Effector memory CD8-positive, alpha-beta T cell (primary cell): Measurements from ENCODE around the gene GPR42.
"Not testable (repeated sequence)": the region's sequence is repeated elsewhere in the genome, so short reads cannot be mapped to it uniquely, and the experiment has no call there.

Experiments
- ATAC-seq: fragments of 150-1000 bp; cut with Tn5 transposase; replicated peaks from 2 replicates; pipeline ENCODE4 v1.10.0; 2021; ENCODE audit warnings: mild to moderate bottlenecking, moderate library complexity
- DNase-seq, 3 experiments: peaks; one replicate each; pipeline ENCODE4 v3.0.0; 2021
- H3K27ac Mint-ChIP-seq, 2 donors: one replicate each; pipeline ENCODE4 v1.8.0; 2022; ENCODE audit warnings: mild to moderate bottlenecking in 2 of 2, mixed read lengths in 2 of 2, moderate library complexity in 2 of 2
- H3K27me3 Mint-ChIP-seq, 2 donors: one replicate each; pipeline ENCODE4 v1.8.0; 2022; ENCODE audit warnings: mixed read lengths in 2 of 2
- H3K36me3 Mint-ChIP-seq: one replicate; pipeline ENCODE4 v1.8.0; 2022; ENCODE audit warnings: mild to moderate bottlenecking, moderate library complexity, mixed read lengths; ENCODE audit not compliant: insufficient read depth
- H3K4me1 Mint-ChIP-seq, 2 donors: one replicate each; pipeline ENCODE4 v1.8.0; 2022; ENCODE audit warnings: low read depth in 2 of 2, mixed read lengths in 2 of 2
- H3K4me3 Mint-ChIP-seq, 2 donors: one replicate each; pipeline ENCODE4 v1.8.0; 2022; ENCODE audit warnings: mild to moderate bottlenecking in 2 of 2, mixed read lengths in 2 of 2, moderate library complexity in 2 of 2
- H3K9me3 Mint-ChIP-seq, 2 donors: one replicate each; pipeline ENCODE4 v1.8.0; 2022; ENCODE audit warnings: mixed read lengths in 2 of 2

GPR42 gene

GRCh38 chr19:35362261-35363000, 8.4 kb upstream of the GPR42 start:
- Mint-ChIP-seq H3K9me3 (no peaks in the 10 kb centered on the region), H3K27me3 (peaks cover 56 to 69% of the 10 kb centered on the region in 2 donors), H3K4me1 (peaks cover 0 to 7% of the 10 kb centered on the region in 2 donors), H3K4me3 (no peak overlapping the region), H3K36me3 (no peaks in the 10 kb centered on the region), H3K27ac (no peak overlapping the region)
- ATAC-seq: no peak
- no peak for DNase-seq

GRCh38 chr19:35363001-35363590, 7.8 kb upstream of the GPR42 start:
- no peaks in the 10 kb centered on the region for H3K9me3 Mint-ChIP-seq
- H3K36me3 Mint-ChIP-seq: no peaks in the 10 kb centered on the region
- H3K4me1 Mint-ChIP-seq: peaks cover 0 to 4% of the 10 kb centered on the region in 2 donors
- no peak overlapping the region for H3K27ac Mint-ChIP-seq
- DNase-seq (no peak), ATAC-seq (no peak)
- H3K4me3 Mint-ChIP-seq: no peak overlapping the region
- H3K27me3 Mint-ChIP-seq: peaks cover 55 to 69% of the 10 kb centered on the region in 2 donors

GRCh38 chr19:35363711-35364425, 7.0 kb upstream of the GPR42 start:
- peaks cover 52 to 66% of the 10 kb centered on the region in 2 donors for H3K27me3 Mint-ChIP-seq
- no peak for ATAC-seq
- no peaks in the 10 kb centered on the region for H3K4me1 Mint-ChIP-seq
- DNase-seq: no peak
- no peaks in the 10 kb centered on the region for H3K9me3 Mint-ChIP-seq
- H3K4me3 Mint-ChIP-seq: no peak overlapping the region
- H3K36me3 Mint-ChIP-seq: no peaks in the 10 kb centered on the region
- peak overlapping the region in 1 of 2 donors; percentile 87 for H3K27ac Mint-ChIP-seq

GRCh38 chr19:35365303-35365702, 5.6 kb upstream of the GPR42 start:
- Mint-ChIP-seq H3K27me3 (peaks cover 52 to 76% of the 10 kb centered on the region in 2 donors), H3K27ac (no peak overlapping the region), H3K36me3 (no peaks in the 10 kb centered on the region), H3K4me3 (no peak overlapping the region), H3K9me3 (no peaks in the 10 kb centered on the region), H3K4me1 (no peaks in the 10 kb centered on the region)
- DNase-seq (no peak), ATAC-seq (no peak)

GRCh38 chr19:35368378-35368777, 2.5 kb upstream of the GPR42 start:
- no peak overlapping the region for H3K27ac Mint-ChIP-seq

GRCh38 chr19:35369522-35369921, 1.3 kb upstream of the GPR42 start:
- H3K9me3 Mint-ChIP-seq: no peaks in the 10 kb centered on the region
- ATAC-seq (no peak), DNase-seq (no peak)
- H3K27ac Mint-ChIP-seq: no peak overlapping the region
- H3K4me3 Mint-ChIP-seq: no peak overlapping the region
- H3K27me3 Mint-ChIP-seq: peaks cover 19 to 44% of the 10 kb centered on the region in 2 donors
- H3K4me1 Mint-ChIP-seq: peaks cover 0 to 2% of the 10 kb centered on the region in 2 donors
- H3K36me3 Mint-ChIP-seq: no peaks in the 10 kb centered on the region

More at GRCh38 chr19:35368378-35368777, 2.5 kb upstream of the GPR42 start:
- H3K4me1 Mint-ChIP-seq: peaks cover 0 to 2% of the 10 kb centered on the region in 2 donors
- ATAC-seq (no peak), DNase-seq (no peak)
- H3K27me3 Mint-ChIP-seq: peaks cover 28 to 55% of the 10 kb centered on the region in 2 donors
- no peaks in the 10 kb centered on the region for H3K36me3 Mint-ChIP-seq
- no peaks in the 10 kb centered on the region for H3K9me3 Mint-ChIP-seq
- H3K4me3 Mint-ChIP-seq: no peak overlapping the region

GRCh38 chr19:35373492-35373891, 2.6 kb downstream of the GPR42 start:
- H3K27me3 Mint-ChIP-seq: peaks cover 0 to 17% of the 10 kb centered on the region in 2 donors
- ATAC-seq (no peak), DNase-seq (no peak)
- H3K9me3 Mint-ChIP-seq: no peaks in the 10 kb centered on the region
- H3K36me3 Mint-ChIP-seq: no peaks in the 10 kb centered on the region
- H3K27ac Mint-ChIP-seq: peak overlapping the region in 1 of 2 donors; percentile 19
- H3K4me1 Mint-ChIP-seq: peaks cover 0 to 7% of the 10 kb centered on the region in 2 donors
- H3K4me3 Mint-ChIP-seq: no peak overlapping the region

GRCh38 chr19:35374031-35374430, 3.2 kb downstream of the GPR42 start:
- Mint-ChIP-seq H3K27ac (peak overlapping the region in 1 of 2 donors; percentile 19), H3K27me3 (peaks cover 0 to 14% of the 10 kb centered on the region in 2 donors)
- H3K4me3 Mint-ChIP-seq, DNase-seq, ATAC-seq, H3K9me3 Mint-ChIP-seq, H3K36me3 Mint-ChIP-seq, H3K4me1 Mint-ChIP-seq: not testable (repeated sequence)

GRCh38 chr19:35375505-35376307, 4.8 kb downstream of the GPR42 start:
- H3K4me1 Mint-ChIP-seq: peaks cover 0 to 5% of the 10 kb centered on the region in 2 donors
- DNase-seq (no peak), ATAC-seq (no peak)
- no peaks in the 10 kb centered on the region for H3K36me3 Mint-ChIP-seq
- H3K9me3 Mint-ChIP-seq: no peaks in the 10 kb centered on the region
- peaks cover 0 to 2% of the 10 kb centered on the region in 2 donors for H3K27me3 Mint-ChIP-seq
- peak overlapping the region in 1 of 2 donors; percentile 68 for H3K27ac Mint-ChIP-seq
- no peak overlapping the region for H3K4me3 Mint-ChIP-seq

GRCh38 chr19:35377656-35378055, 6.8 kb downstream of the GPR42 start:
- no peak overlapping the region for H3K27ac Mint-ChIP-seq
- H3K4me3 Mint-ChIP-seq: no peak overlapping the region
- H3K36me3 Mint-ChIP-seq: no peaks in the 10 kb centered on the region
- DNase-seq (no peak), ATAC-seq (no peak)
- peaks cover 0 to 5% of the 10 kb centered on the region in 2 donors for H3K4me1 Mint-ChIP-seq
- H3K9me3 Mint-ChIP-seq: no peaks in the 10 kb centered on the region
- peaks cover under 1 to 19% of the 10 kb centered on the region in 2 donors for H3K27me3 Mint-ChIP-seq

- no peak for DNase-seq
- Mint-ChIP-seq H3K27ac (no peak overlapping the region), H3K4me3 (no peak overlapping the region), H3K36me3 (no peaks in the 10 kb centered on the region), H3K27me3 (peaks cover 4 to 26% of the 10 kb centered on the region in 2 donors), H3K9me3 (no peaks in the 10 kb centered on the region), H3K4me1 (peaks cover 0 to 5% of the 10 kb centered on the region in 2 donors)
- no peak for ATAC-seq
Measured at GRCh38 chr19:35378356-35378755, 7.5 kb downstream of the GPR42 start.

- not testable (repeated sequence) for H3K36me3 Mint-ChIP-seq, DNase-seq, H3K27ac Mint-ChIP-seq, H3K9me3 Mint-ChIP-seq, H3K4me3 Mint-ChIP-seq, H3K4me1 Mint-ChIP-seq, ATAC-seq
- H3K27me3 Mint-ChIP-seq: peaks cover 4 to 32% of the 10 kb centered on the region in 2 donors
Measured at GRCh38 chr19:35379545-35379944, 8.7 kb downstream of the GPR42 start.

GRCh38 chr19:35379992-35380391, 9.1 kb downstream of the GPR42 start:
- no peak for ATAC-seq
- H3K27me3 Mint-ChIP-seq: peaks cover 4 to 37% of the 10 kb centered on the region in 2 donors
- no peak for DNase-seq
- no peaks in the 10 kb centered on the region for H3K36me3 Mint-ChIP-seq
- peaks cover 0 to 5% of the 10 kb centered on the region in 2 donors for H3K4me1 Mint-ChIP-seq
- no peak overlapping the region for H3K27ac Mint-ChIP-seq
- no peaks in the 10 kb centered on the region for H3K9me3 Mint-ChIP-seq
- H3K4me3 Mint-ChIP-seq: no peak overlapping the region
